GM19099 (cell line): Measurements from ENCODE around the gene ZEB2.

ENCODE experiments used
- POLR2A ChIP-seq: IDR thresholded peaks from 3 replicates; pipeline ENCODE4 v1.6.1; 2011; ENCODE audit warnings: low read depth; ENCODE audit not compliant: insufficient read length; ENCODE audit errors: extremely low read depth

The ZEB2 gene

GRCh38 chr2:144396318-144396717 is 123.6 kb downstream of the ZEB2 start:
- TF ChIP-seq POLR2A: no peak

GRCh38 chr2:144390424-144391020 is 129.4 kb downstream of the ZEB2 start:
- TF ChIP-seq POLR2A: no peak

- TF ChIP-seq POLR2A: no peak
These were observed 130.0 kb downstream of the ZEB2 start for GRCh38 chr2:144389930-144390311.

DNA sequence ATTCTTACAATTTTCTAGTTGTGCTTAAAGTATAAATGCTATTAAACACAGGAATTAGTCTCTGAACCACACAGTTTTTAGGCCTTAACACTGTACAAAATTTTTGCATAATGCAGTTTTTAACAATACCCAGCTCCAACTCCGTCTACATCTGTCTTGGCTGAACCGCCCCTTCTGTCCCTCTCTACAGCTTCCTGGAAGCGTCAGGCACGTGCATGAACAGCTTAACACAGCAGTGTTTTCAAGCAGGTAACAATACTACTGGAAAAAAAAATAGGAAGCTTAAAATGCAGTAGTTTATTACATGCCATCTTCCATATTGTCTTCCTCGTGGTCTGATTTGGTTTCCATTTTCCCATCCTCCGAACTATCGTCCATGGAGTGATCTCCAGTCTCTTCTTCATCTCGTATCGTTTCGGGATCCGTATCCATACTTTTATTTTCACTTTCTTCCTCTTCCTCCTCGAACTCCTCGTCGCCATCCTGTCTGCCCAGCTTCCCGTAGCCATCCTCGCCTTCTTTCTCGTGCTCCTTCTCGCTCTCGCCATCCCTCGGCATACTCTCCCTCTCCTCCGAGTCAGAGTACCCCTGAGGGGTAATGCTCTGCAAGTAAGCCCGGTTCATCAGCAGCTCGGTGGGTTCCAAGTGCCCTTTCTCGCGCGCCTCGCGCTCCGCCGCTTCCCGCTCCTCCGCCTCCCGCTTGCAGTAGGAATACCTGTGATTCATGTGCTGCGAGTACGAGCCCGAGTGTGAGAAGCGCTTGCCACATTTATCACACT is 130.6 kb downstream of the ZEB2 start:
- TF ChIP-seq POLR2A: no peak

GRCh38 chr2:144385381-144385780 is 134.5 kb downstream of the ZEB2 start:
- TF ChIP-seq POLR2A: no peak

DNA sequence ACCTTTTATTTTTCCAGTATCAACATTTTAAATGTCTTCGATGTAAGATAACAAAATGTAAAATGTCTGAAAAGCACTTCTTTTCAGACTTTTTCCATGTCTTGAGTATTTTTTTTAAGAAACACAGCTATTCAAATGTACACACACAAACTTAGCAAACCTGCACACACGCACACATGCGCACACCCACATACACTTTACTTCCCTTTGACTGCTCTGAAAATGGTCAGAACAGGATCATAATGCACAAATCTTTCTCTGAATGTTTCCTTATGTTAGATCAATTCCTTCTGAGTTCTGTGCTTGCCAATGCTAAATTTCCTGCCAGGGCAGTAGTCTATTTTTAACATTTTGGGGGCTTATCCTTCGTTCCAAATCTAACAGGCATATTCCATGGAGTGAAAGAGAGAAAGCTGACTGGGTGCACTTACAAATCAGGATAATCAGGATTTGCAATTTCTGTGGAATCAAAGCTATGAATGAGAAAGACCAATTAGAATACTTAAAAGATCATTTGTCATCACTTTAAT is 136.3 kb downstream of the ZEB2 start:
- no peak for TF ChIP-seq POLR2A

GRCh38 chr2:144382849-144383248 is 137.1 kb downstream of the ZEB2 start:
- no peak for TF ChIP-seq POLR2A

DNA sequence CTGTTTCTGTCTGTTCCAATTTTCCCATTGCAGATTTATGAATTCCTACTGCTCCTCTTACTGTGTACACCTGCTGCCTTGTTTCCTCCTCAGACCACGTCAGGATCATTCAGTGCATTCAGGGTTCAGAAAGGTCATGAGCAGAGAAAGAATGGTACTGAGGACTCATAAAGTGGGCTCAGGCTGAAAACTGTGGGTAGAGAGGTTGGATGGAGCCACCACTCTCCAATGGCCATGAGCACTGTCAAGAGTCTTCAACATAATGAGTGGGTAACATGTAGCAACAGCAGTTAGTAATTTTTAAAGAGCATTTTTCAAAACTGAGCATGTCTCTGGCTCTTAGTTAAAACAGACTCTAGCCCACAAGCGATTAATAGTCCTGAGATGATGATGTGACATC is 138.2 kb downstream of the ZEB2 start:
- TF ChIP-seq POLR2A: no peak

- TF ChIP-seq POLR2A: no peak
These were observed 140.0 kb downstream of the ZEB2 start for GRCh38 chr2:144379851-144380311.

DNA sequence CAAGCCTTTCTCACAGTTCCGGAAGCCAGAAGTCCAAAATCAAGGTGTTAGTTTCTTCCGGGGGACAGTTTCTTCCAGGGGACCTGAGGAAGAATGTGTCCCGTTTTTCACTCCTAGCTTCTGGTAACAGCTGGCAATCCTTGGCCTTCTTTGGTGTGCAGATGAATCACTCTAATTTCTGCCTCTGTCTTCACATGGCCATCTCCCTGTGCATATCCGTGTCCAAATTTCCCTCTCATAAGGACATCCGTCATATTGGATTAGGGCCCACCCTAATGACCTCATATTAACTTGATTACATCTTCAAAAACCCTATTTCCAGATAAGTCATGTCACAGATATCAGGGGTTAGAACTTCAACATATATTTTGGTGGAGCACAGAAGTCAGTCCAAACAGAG is 141.4 kb downstream of the ZEB2 start:
- no peak for TF ChIP-seq POLR2A

DNA sequence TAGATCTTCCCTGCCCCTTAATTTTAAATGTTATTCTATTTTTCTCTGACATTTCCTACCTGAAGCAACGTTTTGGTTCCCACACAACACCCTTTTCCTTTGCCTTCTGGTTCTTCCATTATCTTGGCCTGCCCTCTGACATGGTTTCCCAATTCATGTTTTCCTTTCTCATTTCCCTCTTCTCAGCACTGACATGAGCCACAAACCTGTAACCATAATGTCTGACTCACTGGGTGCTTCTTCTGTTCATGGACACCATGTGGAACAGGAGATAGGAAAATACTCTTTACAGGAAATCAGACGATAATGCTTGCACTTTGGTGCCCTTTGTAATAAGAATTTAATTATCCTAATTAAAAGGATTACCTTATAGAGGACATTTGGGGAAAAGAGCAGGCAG is 142.0 kb downstream of the ZEB2 start:
- no peak for TF ChIP-seq POLR2A

GRCh38 chr2:144376926-144377325 is 143.0 kb downstream of the ZEB2 start:
- no peak for TF ChIP-seq POLR2A

- no peak for TF ChIP-seq POLR2A
These were observed 143.5 kb downstream of the ZEB2 start for GRCh38 chr2:144376460-144376859.

GRCh38 chr2:144374163-144374661 is 145.7 kb downstream of the ZEB2 start:
- TF ChIP-seq POLR2A: no peak

GRCh38 chr2:144372410-144373080 is 147.4 kb downstream of the ZEB2 start:
- TF ChIP-seq POLR2A: no peak
